Glomerular visceral epithelial cell (primary cell): Measurements from ENCODE around the gene COX10.

Experiments used
- DNase-seq: peaks from one replicate; pipeline ENCODE4 v3.0.0-alpha.2; 2016; ENCODE audit errors: extremely low spot score

The COX10 gene

GRCh38 chr17:14070344-14070984 lies 1.2 kb downstream of the COX10 start:
- DNase-seq = peak; percentile 14

GRCh38 chr17:14072881-14073280 lies 3.6 kb downstream of the COX10 start:
- DNase-seq = no peak

- no peak for DNase-seq
Observed at GRCh38 chr17:14078027-14078426, 8.7 kb downstream of the COX10 start.

- DNase-seq = no peak
Observed at GRCh38 chr17:14080847-14081251, 11.5 kb downstream of the COX10 start.

GRCh38 chr17:14082848-14083247 lies 13.5 kb downstream of the COX10 start:
- no peak for DNase-seq

- DNase-seq = no peak
Observed at GRCh38 chr17:14084955-14085354, 15.7 kb downstream of the COX10 start.

GRCh38 chr17:14086189-14086588 lies 16.9 kb downstream of the COX10 start:
- DNase-seq = no peak

GRCh38 chr17:14089179-14089578 lies 19.9 kb downstream of the COX10 start:
- DNase-seq = no peak

- DNase-seq = no peak
Observed at GRCh38 chr17:14091367-14091766, 22.1 kb downstream of the COX10 start.

GRCh38 chr17:14092808-14093207 lies 23.5 kb downstream of the COX10 start:
- no peak for DNase-seq

GRCh38 chr17:14094676-14095601 lies 25.6 kb downstream of the COX10 start:
- no peak for DNase-seq

GRCh38 chr17:14095631-14096030 lies 26.3 kb downstream of the COX10 start:
- no peak for DNase-seq

GRCh38 chr17:14098246-14098645 lies 28.9 kb downstream of the COX10 start:
- no peak for DNase-seq

- DNase-seq = no peak
Observed at GRCh38 chr17:14101976-14102375, 32.7 kb downstream of the COX10 start.

- no peak for DNase-seq
Observed at GRCh38 chr17:14103836-14104235, 34.5 kb downstream of the COX10 start.

GRCh38 chr17:14104734-14105133 lies 35.4 kb downstream of the COX10 start:
- no peak for DNase-seq

- DNase-seq = no peak
Observed at GRCh38 chr17:14107889-14108288, 38.6 kb downstream of the COX10 start.

GRCh38 chr17:14112407-14112806 lies 43.1 kb downstream of the COX10 start:
- no peak for DNase-seq

- no peak for DNase-seq
Observed at GRCh38 chr17:14113137-14113536, 43.8 kb downstream of the COX10 start.

- DNase-seq = no peak
Observed at GRCh38 chr17:14116263-14117024, 47.1 kb downstream of the COX10 start.

- DNase-seq = no peak
Observed at GRCh38 chr17:14118951-14119350, 49.6 kb downstream of the COX10 start.

- no peak for DNase-seq
Observed at GRCh38 chr17:14119546-14119945, 50.2 kb downstream of the COX10 start.
